ENCODE data around the gene ERC2.
A peak's percentile ranks its signal among the peaks of the same experiment; 100 is the strongest.
"Not testable (repeated sequence)": the region's sequence is repeated elsewhere in the genome, so short reads cannot be mapped to it uniquely, and the experiment has no call there.

The ERC2 gene

GRCh38 chr3:56081246-56081645 lies 387.0 kb downstream of the ERC2 start:
- Histone ChIP-seq H3K9ac (ENCODE audit: low read depth, low read length) (no peak overlapping the region), H3K27ac (ENCODE audit: low read length) (no peak overlapping the region), H3K4me3 (ENCODE audit: low read length) (no peak overlapping the region), H3K36me3 (ENCODE audit: insufficient read depth, low read depth, low read length) (no peaks in the 10 kb centered on the region), H3K9me3 (ENCODE audit: insufficient read depth, low read depth, low read length) (no peaks in the 10 kb centered on the region), H3K27me3 (ENCODE audit: insufficient read depth, low read length) (no peaks in the 10 kb centered on the region), H3K4me1 (ENCODE audit: insufficient read depth, low read length) (no peaks in the 10 kb centered on the region; the same call in 1 of the 2 replicates)

GRCh38 chr3:56076746-56077145 lies 391.5 kb downstream of the ERC2 start:
- Histone ChIP-seq H3K27ac (ENCODE audit: low read length) (no peak overlapping the region), H3K4me3 (ENCODE audit: low read length) (no peak overlapping the region), H3K36me3 (ENCODE audit: insufficient read depth, low read depth, low read length) (no peaks in the 10 kb centered on the region), H3K9ac (ENCODE audit: low read depth, low read length) (no peak overlapping the region), H3K4me1 (ENCODE audit: insufficient read depth, low read length) (no peaks in the 10 kb centered on the region; the same call in 1 of the 2 replicates), H3K9me3 (ENCODE audit: insufficient read depth, low read depth, low read length) (no peaks in the 10 kb centered on the region), H3K27me3 (ENCODE audit: insufficient read depth, low read length) (no peaks in the 10 kb centered on the region)

- no peak overlapping the region for H3K4me3 ChIP-seq (ENCODE audit: low read length)
- H3K9ac ChIP-seq (ENCODE audit: low read depth, low read length) = no peak overlapping the region
- no peaks in the 10 kb centered on the region for H3K27me3 ChIP-seq (ENCODE audit: insufficient read depth, low read length)
- no peaks in the 10 kb centered on the region; the same call in 1 of the 2 replicates for H3K4me1 ChIP-seq (ENCODE audit: insufficient read depth, low read length)
- H3K9me3 ChIP-seq (ENCODE audit: insufficient read depth, low read depth, low read length) = no peaks in the 10 kb centered on the region
- no peak overlapping the region for H3K27ac ChIP-seq (ENCODE audit: low read length)
- no peaks in the 10 kb centered on the region for H3K36me3 ChIP-seq (ENCODE audit: insufficient read depth, low read depth, low read length)
Measured at GRCh38 chr3:56075089-56075488, 393.2 kb downstream of the ERC2 start.

GRCh38 chr3:56069766-56070165 lies 398.5 kb downstream of the ERC2 start:
- H3K9me3 ChIP-seq (ENCODE audit: insufficient read depth, low read depth, low read length) = no peaks in the 10 kb centered on the region
- no peaks in the 10 kb centered on the region for H3K36me3 ChIP-seq (ENCODE audit: insufficient read depth, low read depth, low read length)
- H3K9ac ChIP-seq (ENCODE audit: low read depth, low read length) = no peak overlapping the region
- no peaks in the 10 kb centered on the region for H3K4me1 ChIP-seq (ENCODE audit: insufficient read depth, low read length)
- no peak overlapping the region for H3K4me3 ChIP-seq (ENCODE audit: low read length)
- no peaks in the 10 kb centered on the region for H3K27me3 ChIP-seq (ENCODE audit: insufficient read depth, low read length)
- no peak overlapping the region for H3K27ac ChIP-seq (ENCODE audit: low read length)

GRCh38 chr3:56066405-56066804 lies 401.9 kb downstream of the ERC2 start:
- not testable (repeated sequence) for H3K27ac ChIP-seq (ENCODE audit: low read length); H3K9ac ChIP-seq (ENCODE audit: low read depth, low read length); H3K27me3 ChIP-seq (ENCODE audit: insufficient read depth, low read length); H3K4me3 ChIP-seq (ENCODE audit: low read length); H3K36me3 ChIP-seq (ENCODE audit: insufficient read depth, low read depth, low read length); H3K4me1 ChIP-seq (ENCODE audit: insufficient read depth, low read length); H3K9me3 ChIP-seq (ENCODE audit: insufficient read depth, low read depth, low read length)

- no peak overlapping the region for H3K27ac ChIP-seq (ENCODE audit: low read length)
- H3K9ac ChIP-seq (ENCODE audit: low read depth, low read length) = no peak overlapping the region
- no peaks in the 10 kb centered on the region for H3K27me3 ChIP-seq (ENCODE audit: insufficient read depth, low read length)
- no peaks in the 10 kb centered on the region for H3K9me3 ChIP-seq (ENCODE audit: insufficient read depth, low read depth, low read length)
- no peak overlapping the region for H3K4me3 ChIP-seq (ENCODE audit: low read length)
- H3K4me1 ChIP-seq (ENCODE audit: insufficient read depth, low read length) = no peaks in the 10 kb centered on the region
- no peaks in the 10 kb centered on the region for H3K36me3 ChIP-seq (ENCODE audit: insufficient read depth, low read depth, low read length)
Measured at GRCh38 chr3:56064684-56065083, 403.6 kb downstream of the ERC2 start.

GRCh38 chr3:56061279-56061626 lies 407.0 kb downstream of the ERC2 start:
- Histone ChIP-seq H3K4me1 (ENCODE audit: insufficient read depth, low read length) (peaks cover 4% of the 10 kb centered on the region; the same call in 1 of the 2 replicates), H3K9me3 (ENCODE audit: insufficient read depth, low read depth, low read length) (no peaks in the 10 kb centered on the region), H3K27me3 (ENCODE audit: insufficient read depth, low read length) (no peaks in the 10 kb centered on the region), H3K9ac (ENCODE audit: low read depth, low read length) (no peak overlapping the region), H3K36me3 (ENCODE audit: insufficient read depth, low read depth, low read length) (no peaks in the 10 kb centered on the region), H3K27ac (ENCODE audit: low read length) (no peak overlapping the region), H3K4me3 (ENCODE audit: low read length) (no peak overlapping the region)

GRCh38 chr3:56060521-56061278 lies 407.6 kb downstream of the ERC2 start:
- no peak overlapping the region for H3K27ac ChIP-seq (ENCODE audit: low read length)
- H3K27me3 ChIP-seq (ENCODE audit: insufficient read depth, low read length) = no peaks in the 10 kb centered on the region
- no peaks in the 10 kb centered on the region for H3K36me3 ChIP-seq (ENCODE audit: insufficient read depth, low read depth, low read length)
- no peak overlapping the region for H3K9ac ChIP-seq (ENCODE audit: low read depth, low read length)
- no peak overlapping the region for H3K4me3 ChIP-seq (ENCODE audit: low read length)
- H3K9me3 ChIP-seq (ENCODE audit: insufficient read depth, low read depth, low read length) = no peaks in the 10 kb centered on the region
- peaks cover 9% of the 10 kb centered on the region; the same call in 1 of the 2 replicates for H3K4me1 ChIP-seq (ENCODE audit: insufficient read depth, low read length)

GRCh38 chr3:56059731-56060130 lies 408.5 kb downstream of the ERC2 start:
- Histone ChIP-seq H3K27me3 (ENCODE audit: insufficient read depth, low read length) (no peaks in the 10 kb centered on the region), H3K4me1 (ENCODE audit: insufficient read depth, low read length) (peaks cover 18% of the 10 kb centered on the region; the same call in 1 of the 2 replicates), H3K9me3 (ENCODE audit: insufficient read depth, low read depth, low read length) (no peaks in the 10 kb centered on the region), H3K27ac (ENCODE audit: low read length) (no peak overlapping the region), H3K9ac (ENCODE audit: low read depth, low read length) (no peak overlapping the region), H3K4me3 (ENCODE audit: low read length) (no peak overlapping the region), H3K36me3 (ENCODE audit: insufficient read depth, low read depth, low read length) (no peaks in the 10 kb centered on the region)

- Histone ChIP-seq H3K9me3 (ENCODE audit: insufficient read depth, low read depth, low read length) (no peaks in the 10 kb centered on the region), H3K9ac (ENCODE audit: low read depth, low read length) (no peak overlapping the region), H3K36me3 (ENCODE audit: insufficient read depth, low read depth, low read length) (no peaks in the 10 kb centered on the region), H3K4me3 (ENCODE audit: low read length) (no peak overlapping the region), H3K4me1 (ENCODE audit: insufficient read depth, low read length) (peaks cover 45% of the 10 kb centered on the region), H3K27me3 (ENCODE audit: insufficient read depth, low read length) (no peaks in the 10 kb centered on the region), H3K27ac (ENCODE audit: low read length) (no peak overlapping the region)
Measured at GRCh38 chr3:56055951-56056350, 412.3 kb downstream of the ERC2 start.

GRCh38 chr3:56055546-56055945 lies 412.7 kb downstream of the ERC2 start:
- H3K4me3 ChIP-seq (ENCODE audit: low read length) = peak overlapping the region; percentile 18; the same call in 1 of the 2 replicates
- H3K27me3 ChIP-seq (ENCODE audit: insufficient read depth, low read length) = no peaks in the 10 kb centered on the region
- no peaks in the 10 kb centered on the region for H3K9me3 ChIP-seq (ENCODE audit: insufficient read depth, low read depth, low read length)
- no peaks in the 10 kb centered on the region for H3K36me3 ChIP-seq (ENCODE audit: insufficient read depth, low read depth, low read length)
- H3K4me1 ChIP-seq (ENCODE audit: insufficient read depth, low read length) = peaks cover 45% of the 10 kb centered on the region
- no peak overlapping the region for H3K27ac ChIP-seq (ENCODE audit: low read length)
- H3K9ac ChIP-seq (ENCODE audit: low read depth, low read length) = peak overlapping the region; percentile 14; the same call in 1 of the 2 replicates

GRCh38 chr3:56054844-56055243 lies 413.4 kb downstream of the ERC2 start:
- no peaks in the 10 kb centered on the region for H3K9me3 ChIP-seq (ENCODE audit: insufficient read depth, low read depth, low read length)
- no peaks in the 10 kb centered on the region for H3K27me3 ChIP-seq (ENCODE audit: insufficient read depth, low read length)
- no peaks in the 10 kb centered on the region for H3K36me3 ChIP-seq (ENCODE audit: insufficient read depth, low read depth, low read length)
- H3K4me1 ChIP-seq (ENCODE audit: insufficient read depth, low read length) = peaks cover 45% of the 10 kb centered on the region
- H3K27ac ChIP-seq (ENCODE audit: low read length) = peak overlapping the region; percentile 30
- peak overlapping the region; percentile 18; the same call in 1 of the 2 replicates for H3K4me3 ChIP-seq (ENCODE audit: low read length)
- H3K9ac ChIP-seq (ENCODE audit: low read depth, low read length) = peak overlapping the region; percentile 14; the same call in 1 of the 2 replicates

All from iPS-20b (cell line).